ENCODE results near the gene TBATA.

TBATA gene

DNA sequence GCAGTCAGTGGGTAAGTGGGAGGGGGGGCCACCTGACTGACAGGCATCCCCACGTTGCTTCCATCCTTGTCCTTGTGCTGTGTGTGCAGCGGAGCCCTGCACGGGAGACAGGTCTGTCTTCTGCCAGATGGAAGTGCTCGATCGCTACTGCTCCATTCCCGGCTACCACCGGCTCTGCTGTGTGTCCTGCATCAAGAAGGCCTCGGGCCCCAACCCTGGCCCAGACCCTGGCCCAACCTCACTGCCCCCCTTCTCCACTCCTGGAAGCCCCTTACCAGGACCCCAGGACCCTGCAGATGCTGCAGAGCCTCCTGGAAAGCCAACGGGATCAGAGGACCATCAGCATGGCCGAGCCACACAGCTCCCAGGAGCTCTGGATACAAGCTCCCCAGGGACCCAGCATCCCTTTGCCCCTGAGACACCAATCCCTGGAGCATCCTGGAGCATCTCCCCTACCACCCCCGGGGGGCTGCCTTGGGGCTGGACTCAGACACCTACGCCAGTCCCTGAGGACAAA, 24.8 kb downstream of the TBATA start:
- DNase-seq: no peak

DNA sequence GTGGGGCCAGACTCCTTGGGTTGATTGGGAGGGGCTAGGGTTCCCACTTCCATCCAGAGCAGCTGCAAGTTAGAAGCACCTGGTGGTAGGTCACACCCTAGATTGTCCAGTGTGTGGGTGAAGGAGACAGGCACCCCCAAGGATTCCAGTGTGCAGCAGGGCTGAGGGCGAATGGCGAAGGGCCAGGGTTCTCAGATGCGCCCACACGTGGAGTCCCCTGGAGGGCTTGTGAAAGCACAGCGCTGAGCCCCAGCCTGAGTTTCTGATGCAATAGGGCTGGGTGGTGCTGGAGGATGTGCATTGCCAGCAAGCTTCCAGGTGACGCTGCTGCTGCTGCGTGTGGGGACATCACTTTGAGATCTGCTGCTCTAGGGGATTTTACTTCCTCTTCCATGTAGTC, 25.4 kb downstream of the TBATA start:
- no peak for DNase-seq

DNA sequence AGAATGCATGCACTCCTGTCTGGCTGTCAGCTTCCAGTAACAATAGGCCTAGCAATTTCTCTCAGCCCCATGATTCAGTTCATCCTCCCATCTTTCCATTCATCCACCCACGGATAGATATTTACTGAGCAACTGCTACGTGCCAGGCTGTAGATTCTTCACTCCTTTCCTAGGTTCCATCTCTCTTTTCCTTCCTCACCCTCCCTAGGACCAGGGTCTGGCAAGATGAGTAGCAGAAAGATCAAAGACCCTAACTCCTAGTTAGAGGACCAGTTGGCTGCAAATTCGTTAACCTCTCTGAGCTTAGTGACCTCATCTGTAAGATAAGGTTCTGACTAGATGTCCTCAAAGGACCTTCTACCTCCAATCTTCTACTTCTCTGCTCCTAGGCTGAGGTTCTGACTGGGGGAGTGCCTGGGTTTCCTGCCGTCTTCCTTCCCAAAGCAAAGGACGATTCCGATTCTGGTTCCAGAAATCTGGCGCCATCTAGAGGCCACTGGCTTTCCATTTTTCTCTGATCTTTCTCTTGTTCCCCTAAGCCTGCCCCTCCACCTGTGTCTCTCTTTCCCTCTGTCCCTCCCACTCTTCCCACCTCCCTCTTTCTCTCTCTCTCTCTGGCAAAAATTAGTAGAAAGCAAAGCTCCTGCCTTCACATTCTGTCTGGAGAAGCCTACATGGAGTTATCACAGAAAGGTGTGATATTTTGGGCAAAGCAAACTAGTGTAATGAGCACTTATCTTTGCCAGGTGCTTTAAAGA, 26.2 kb downstream of the TBATA start:
- DNase-seq: peak; percentile 54

DNA sequence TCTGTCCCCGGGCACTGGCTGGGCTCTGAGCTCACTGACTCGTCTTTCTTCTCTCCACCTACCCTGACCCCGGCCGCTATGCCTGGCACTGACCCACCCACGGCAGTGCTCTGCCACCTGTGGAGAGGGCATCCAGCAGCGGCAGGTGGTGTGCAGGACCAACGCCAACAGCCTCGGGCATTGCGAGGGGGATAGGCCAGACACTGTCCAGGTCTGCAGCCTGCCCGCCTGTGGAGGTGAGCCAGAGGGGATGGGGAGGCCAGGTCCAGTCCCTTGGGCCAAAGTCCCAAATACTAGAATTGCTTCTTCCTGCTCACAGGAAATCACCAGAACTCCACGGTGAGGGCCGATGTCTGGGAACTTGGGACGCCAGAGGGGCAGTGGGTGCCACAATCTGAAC, 27.3 kb downstream of the TBATA start:
- no peak for DNase-seq

DNA sequence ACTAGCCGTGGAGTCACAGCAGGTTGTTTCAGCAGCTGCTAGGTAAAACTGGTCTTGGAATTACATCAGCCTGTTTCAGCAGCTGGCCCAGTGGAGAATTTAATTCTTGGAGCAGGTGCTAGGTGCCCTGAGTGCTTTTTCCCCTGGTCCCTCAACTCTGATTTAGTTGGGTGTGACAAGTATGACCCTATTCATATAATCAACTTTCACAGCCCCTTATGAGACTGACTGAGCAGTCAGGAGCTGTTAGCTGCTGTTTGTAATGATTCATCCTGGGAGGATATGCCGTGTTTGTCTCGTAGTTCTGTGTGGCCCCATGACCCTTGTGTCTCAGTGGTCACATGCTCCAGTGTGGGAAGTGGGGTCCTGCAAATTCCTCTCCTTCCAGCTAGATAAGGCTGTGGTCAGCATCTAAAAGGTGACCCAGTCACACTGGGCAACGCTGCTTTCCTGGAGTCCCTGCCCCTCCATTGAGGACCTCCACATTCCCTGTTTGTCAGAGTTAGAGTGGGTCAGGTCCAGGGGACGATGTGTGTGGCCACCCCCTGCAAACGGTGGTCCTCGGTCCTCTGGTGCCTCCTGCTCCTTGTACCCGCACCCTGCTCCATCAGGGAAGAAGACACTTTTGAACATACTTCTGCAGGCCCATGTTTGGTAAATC, 28.3 kb downstream of the TBATA start:
- no peak for DNase-seq

DNA sequence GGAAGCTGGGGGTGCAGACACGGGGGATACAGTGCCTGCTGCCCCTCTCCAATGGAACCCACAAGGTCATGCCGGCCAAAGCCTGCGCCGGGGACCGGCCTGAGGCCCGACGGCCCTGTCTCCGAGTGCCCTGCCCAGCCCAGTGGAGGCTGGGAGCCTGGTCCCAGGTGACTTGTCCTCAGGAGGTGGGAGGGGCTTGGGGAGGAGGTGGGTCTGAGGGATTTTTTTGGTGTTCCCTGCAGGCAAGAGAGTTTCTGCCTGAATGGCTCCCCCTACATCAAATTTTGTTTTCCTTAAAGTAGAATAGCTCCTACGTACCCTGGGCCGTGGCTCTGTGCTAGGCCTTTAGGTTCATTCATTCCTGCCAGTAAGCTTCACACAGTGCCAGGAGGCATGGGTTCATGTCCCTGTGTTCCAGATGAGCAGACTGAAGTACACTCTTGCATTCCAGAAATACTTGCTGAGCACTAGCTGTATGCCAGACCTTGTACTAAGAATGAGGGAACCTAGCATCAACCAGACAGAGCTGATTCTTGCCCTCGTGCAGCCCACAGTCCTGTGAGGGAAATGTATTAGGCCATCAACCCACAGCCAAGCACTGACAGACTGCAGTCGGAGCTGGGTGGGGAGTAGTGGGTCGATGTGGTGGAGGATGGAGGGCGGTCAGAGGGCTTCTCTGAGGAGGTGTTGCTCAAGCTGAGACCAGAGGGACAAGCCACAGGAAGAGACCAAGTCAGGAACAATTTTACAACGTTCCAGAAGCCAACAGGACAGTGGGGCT, 31.1 kb downstream of the TBATA start:
- no peak for DNase-seq

DNA sequence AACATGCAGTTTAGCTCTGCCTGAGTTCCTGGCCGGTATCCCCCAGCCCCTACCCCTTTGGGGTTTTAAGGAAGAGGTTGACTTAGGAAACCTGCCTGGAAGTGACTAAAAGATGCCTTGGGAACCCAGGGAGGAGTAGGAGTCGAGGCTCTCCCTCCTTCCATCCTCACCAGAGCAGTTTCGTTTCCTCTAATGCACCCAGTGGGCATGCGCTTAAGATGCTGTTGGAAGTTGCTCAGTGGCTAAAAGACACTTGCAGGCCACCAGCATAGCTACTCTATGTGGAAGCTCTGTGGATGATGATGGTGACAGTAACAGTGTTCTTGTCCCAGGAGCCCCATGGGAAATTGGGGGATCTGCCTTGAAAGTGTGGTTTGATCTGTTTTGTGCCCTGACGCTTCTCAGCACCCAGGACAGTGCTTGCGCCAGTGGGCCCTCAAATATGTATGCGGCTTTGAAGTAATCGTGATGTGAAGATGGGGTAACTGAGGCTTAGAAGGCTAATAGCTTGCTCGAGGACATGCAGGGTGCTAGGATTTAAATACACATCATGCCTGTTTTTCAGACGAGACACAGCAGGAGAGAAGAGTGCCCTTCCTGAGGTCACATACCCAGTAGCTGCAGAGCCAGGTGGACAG, 32.0 kb downstream of the TBATA start:
- DNase-seq: no peak

DNA sequence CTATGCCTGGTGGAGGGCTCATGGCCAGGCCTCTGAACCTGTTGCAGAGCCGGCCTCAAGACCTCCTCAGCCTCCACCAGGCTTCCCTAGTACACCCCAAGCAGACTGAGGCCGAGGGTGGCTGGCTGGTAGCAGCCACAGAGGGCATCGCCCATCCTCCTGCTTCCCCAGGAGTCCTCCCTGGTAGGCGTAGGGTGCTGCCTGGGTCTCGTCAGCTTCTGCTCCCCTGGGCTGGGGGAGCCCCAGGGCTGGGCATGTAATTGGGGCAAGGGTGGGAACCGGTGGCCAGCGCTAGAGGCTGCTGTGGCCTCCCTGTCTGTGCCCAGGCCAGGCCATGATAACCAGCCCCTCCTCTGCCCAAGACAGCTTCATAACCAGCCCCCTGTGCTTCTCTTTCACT, 32.6 kb downstream of the TBATA start:
- DNase-seq: no peak

DNA sequence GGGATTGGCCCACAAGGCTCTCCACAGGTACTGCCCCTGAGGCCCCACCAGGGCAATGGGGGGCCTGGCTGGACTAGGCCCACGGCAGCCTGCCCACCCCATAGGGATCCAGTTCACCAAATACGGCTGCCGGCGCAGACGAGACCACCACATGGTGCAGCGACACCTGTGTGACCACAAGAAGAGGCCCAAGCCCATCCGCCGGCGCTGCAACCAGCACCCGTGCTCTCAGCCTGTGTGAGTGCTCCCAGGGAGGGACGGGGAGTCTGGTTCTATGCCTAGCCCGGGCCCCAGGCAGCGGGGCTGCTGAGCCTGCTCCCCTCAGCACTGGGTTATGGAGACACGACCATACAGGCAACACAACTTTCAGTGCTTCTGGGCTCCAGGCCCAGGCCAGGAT, 33.2 kb downstream of the TBATA start:
- no peak for DNase-seq

DNA sequence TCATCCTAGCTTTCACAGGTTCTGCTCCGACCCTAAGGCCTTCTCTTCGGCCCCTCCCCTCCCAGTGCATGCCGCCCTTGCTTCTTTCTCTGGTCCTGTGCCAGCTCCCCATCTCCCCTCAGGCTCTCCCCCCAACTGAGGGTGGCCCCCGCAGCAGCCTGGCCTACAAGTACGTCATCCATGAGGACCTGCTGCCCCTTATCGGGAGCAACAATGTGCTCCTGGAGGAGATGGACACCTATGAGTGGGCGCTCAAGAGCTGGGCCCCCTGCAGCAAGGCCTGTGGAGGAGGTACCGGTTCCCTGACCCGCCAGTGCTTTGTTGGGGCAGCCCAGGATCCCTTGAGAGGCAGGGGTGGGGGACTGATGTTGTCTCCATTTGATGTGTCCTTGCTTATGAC, 33.8 kb downstream of the TBATA start:
- no peak for DNase-seq

DNA sequence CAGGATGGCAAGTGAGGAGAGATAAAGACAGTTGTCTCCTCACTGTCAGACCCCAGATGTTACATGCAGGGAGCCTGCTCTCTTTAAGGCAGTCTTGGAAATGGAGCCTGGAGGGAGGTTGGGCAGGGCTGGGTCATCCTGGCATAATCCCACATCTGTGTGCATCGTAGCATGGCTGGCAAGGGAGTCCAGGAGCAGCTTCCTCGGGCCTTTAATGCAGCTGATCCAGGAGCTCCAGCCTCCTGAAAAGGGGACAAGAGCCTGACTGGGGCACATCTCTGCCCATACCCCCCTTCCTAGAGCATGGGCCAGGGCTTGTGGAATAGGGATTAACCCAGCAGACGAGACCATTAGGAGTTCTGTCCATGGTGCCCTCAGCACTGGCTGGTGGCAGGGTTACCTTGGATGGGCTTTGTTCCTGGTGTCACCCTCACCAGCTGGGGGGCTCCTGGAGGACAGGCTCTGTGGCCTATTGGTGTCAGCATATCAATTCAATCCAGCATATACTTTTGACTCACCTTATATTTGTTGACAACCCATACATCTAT, 34.9 kb downstream of the TBATA start:
- no peak for DNase-seq

DNA sequence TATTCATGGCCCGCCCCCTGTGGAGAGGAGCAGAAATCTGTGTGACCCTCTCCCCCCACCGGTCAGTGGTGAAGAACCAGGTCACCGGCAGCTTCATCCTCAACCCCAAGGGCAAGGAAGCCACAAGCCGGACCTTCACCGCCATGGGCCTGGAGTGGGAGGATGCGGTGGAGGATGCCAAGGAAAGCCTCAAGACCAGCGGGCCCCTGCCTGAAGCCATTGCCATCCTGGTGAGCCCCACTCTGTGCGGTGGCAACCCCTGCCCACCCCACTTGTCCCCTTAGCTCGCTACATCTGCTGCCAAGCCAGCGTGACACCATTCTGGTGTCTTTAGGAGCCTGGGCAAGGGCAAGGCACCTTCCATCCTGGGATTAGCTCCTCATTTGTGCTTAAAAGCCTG, 35.4 kb downstream of the TBATA start:
- DNase-seq: no peak

DNA sequence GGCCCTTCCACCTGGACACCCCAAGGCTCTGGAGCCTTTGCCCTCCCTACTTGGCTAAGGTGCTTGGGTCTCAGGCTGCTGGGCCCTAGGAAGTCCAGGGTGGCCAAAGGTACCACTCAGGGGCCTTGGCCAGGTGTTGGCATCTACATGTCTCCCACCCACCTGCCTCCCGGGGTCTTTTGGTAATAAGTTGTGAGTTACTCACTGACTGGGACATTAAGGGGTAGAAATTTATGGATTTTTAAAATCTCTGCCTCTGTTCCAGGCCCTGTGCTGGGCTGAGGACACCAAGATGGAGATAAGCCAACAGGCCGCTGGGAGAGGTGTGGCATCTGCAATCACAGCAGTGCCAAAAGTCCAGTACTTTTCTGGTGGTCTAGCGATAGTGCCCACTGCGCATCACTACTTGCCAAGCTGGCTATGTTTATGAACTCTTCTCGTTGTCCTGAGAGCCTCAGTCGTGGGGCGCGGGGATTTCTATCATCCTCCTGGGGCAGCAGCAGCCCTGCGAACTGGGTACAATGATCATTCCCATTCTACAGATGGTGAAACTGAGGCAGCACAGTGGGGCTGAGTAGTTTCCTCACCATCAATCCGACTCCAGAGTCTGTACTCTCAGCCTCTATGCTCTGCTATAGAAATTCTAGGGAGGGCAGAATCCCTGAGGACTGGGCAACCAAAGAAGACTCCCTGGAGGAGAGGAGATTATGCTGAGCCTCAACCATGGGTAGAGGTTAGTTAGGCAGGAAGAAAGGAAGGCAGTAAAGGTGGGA, 36.2 kb downstream of the TBATA start:
- no peak for DNase-seq

DNA sequence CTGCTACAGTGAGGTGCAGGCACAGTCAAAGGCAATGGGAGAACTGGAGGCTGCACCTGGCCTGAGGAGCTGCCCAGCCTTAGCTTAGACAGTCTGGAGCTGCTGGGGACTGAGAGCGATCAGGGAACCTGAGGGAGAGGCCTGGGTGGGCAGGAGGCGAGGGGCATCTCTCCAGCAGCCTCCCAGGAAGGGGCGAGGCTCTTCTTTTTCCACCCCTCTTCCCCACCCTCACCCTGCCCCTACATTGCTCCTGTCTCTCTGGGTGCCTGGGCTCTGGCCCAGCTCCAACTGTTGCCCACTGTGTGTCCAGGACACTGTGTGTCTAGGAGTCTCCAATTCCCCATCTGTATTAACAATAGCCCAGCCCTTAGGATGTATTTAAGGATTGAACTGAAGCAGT, 36.9 kb downstream of the TBATA start:
- DNase-seq: no peak

DNA sequence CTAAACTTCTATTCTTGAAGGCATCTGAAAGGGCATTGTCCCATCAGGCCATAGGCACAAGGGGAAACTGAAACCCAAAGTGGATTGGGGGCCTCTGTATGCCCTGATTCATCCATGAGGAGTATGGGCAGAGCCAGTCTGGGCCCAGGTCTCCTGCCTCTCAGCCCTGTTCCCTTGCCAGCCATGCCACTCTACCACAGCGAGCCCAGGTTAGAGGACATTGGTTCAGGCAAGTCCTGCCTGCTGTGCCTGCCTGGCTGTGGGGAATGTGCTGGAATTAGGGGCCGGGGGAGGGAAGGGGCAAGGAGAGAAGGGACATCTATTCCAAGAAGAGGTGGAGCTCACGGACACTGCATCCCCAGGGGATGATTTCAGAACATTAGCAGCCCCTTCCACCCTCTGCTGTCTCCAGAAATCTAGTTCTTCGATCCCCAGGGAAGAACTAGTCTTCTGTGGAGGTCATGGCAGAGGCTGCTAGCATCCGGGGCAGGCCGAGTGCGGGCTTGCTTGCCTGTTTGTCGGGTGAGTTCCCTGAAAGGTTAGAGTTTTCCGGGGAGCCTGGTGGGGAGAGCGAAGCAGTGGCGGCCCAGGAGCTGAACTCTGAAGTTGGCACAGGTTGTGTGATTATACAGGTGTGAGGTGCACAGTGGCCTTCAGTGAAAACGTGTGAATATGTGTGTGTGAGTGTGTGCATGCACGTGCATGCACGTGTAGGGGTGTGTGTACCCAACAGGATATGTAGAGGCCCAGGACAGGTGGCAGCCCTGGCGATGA, 37.8 kb downstream of the TBATA start:
- no peak for DNase-seq

DNA sequence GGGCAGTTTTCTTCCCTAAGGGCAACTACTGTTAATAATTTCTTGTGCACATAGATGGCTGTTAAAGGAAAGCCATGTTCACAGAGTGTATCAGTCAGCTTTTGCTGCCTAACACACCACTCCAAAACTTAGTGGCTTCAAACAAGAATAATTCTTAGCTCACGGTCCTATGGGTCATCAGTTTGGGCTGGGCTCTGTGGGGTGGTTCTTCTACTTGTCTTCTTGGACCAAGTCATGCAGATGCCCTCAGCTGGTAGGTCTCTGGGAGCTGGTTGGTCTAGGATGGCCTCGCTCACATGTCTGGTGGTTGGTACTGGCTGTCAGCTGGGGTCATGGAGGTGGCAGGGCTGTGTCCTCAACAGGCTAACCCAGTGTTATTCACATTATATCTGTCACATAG, 39.6 kb downstream of the TBATA start:
- no peak for DNase-seq

DNA sequence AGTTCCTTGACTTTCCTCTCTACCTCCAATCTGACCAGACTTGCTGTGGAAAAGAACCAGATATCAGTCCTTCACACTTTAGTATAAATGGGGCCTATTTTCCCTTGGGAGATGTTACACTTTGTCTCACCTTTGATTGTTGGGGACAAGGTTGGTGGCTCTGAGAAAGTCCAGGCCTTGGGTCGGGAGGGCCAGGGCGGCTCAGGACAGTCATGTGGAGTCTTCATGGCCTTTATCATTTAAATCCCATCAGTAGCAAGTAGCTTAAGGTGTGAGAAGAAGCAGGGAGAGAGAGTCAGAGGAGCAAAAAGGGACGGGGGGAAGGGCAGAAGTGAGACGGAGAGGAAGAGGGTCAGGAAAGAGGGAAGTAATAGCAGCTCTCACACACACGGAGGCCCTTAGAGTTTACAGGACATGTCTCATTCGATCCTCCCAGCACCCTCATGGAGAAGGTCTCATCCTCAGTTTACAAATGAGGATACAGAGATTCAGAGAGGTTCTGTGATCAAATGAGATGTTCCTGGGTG, 40.5 kb downstream of the TBATA start:
- DNase-seq: no peak

DNA sequence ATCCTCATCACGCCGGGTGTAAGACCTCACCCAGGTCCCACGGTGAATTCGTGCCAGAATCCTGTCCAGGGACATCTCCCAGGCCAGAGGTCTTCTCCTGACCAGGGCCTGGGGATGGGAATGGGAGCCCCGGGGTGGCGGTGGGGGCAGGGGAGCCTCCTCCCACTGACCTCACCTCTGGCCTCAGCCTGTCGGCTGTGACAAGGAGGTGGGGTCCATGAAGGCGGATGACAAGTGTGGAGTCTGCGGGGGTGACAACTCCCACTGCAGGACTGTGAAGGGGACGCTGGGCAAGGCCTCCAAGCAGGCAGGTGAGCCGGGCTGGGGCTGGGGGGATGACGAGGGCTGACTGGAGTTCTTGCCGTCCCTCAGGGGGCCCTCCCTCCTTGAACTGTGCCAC, 41.3 kb downstream of the TBATA start:
- no peak for DNase-seq

DNA sequence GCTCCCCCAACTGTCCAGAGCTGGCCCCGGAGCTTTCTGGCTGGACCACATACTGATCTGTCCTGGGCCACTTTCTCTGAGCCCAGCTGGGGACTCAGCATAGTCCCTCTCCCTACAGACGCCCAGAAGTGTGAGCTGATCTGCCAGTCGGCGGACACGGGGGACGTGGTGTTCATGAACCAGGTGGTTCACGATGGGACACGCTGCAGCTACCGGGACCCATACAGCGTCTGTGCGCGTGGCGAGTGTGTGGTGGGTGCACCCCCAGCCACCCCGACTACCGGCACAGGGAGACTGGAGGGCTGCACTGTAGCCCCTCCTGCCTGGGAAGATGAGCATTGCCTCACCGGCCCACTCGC, 41.8 kb downstream of the TBATA start:
- DNase-seq: no peak

DNA sequence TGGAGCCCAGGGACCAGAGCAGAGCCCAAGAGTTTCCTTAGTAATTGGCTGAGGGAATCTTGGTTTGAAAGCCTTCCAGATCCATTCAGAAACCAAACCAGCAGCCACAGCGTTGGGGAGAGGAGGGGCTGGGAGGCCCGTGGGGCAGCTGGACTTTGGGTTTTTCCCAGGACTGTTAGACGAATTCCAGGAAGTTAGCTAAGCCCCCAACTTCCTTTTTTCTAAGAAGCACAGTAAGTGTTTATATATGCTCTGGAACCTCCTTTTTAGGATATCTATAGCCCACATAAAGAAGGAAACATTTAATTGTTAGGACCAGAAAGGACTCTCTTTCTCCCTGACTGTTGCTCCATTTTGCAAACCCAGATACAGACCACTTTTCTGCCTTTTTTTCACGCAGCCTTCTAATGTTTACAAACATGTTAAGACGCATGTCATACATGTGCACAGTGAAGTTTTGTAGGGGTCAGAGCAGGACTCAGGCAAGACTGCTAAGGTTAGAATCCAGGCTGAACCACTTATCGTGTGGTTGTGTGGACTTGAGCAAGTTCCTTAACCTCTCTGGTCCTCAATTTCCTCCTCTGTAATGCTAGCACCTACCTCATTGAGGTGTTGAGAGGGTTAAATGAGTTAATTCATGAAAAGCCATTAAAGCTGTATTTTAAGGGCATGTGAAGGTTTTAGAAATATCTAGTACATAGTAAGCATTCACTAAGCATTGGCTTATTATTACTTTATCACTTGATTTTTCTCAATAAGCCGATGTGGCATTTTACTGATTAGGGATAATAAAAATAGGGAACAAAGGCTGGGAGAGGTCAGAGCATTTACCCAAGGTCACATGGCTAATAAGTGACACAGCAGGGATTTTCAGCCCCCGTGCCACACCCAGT, 42.4 kb downstream of the TBATA start:
- DNase-seq: no peak

Data from stimulated activated CD4-positive, alpha-beta T cell treated with anti-CD3 and anti-CD28 coated beads, Interleukin-1b, Interleukin-23, amount 100 ng/mL, for 48 hours (primary cell).